Epithelial cell of esophagus (primary cell): ENCODE results near the gene CDH12.
A peak's percentile ranks its signal among the peaks of the same experiment; 100 is the strongest.

Experiments
- DNase-seq: peaks from one replicate; pipeline ENCODE4 v3.0.0; 2010; ENCODE audit warnings: low read depth
- H3K4me3 ChIP-seq: 2 replicates; pipeline ENCODE4 v1.5.1; 2011; ENCODE audit warnings: mild to moderate bottlenecking, low read length, control low read depth
- CTCF ChIP-seq: IDR thresholded peaks from 2 replicates; pipeline ENCODE4 v1.5.1; 2011; ENCODE audit warnings: low read depth, mild to moderate bottlenecking, low read length, control low read depth, inconsistent platforms; ENCODE audit not compliant: insufficient read depth; ENCODE audit errors: missing control alignments

Gene CDH12

DNA sequence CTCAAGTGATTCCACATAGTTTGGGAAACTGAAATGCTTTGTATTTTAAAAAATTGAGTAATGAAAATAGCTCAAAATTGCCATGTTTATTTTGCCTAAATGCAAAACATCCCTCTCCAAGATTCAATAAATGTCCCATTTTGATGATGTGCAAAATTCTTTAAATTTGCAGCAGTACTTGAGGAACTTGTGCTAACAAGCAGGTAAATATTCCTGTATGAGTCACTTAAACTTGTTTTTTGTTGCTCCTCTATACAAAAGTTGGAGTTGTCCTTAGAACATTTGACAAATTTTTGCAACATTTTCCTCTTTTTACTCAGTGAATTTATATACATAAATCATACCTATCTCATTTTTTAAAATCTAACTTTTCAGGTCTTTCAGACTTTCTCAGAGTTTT lies 280.2 kb downstream of the CDH12 start:
- no peak overlapping the region for H3K4me3 ChIP-seq
- TF ChIP-seq CTCF: no peak
- peak; percentile 53 for DNase-seq

DNA sequence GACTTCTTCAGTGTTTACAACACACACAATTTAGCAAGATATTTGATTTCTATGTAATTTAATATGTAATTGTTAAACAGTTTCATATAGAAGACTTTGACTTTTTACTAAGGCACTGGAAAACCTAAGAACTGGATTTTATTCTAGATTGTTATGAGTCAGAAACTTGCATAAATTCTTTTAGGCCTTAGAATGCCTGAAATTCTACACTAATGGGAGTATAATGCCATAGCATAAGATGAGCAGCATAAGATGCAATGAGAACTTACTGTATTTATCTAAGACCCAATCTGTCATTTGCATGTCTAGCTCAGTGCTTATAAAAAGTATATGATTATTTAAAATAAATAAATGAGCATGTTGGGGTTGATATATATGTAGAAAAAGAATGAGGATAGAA lies 285.2 kb downstream of the CDH12 start:
- TF ChIP-seq CTCF: no peak
- no peak for DNase-seq
- no peak overlapping the region for H3K4me3 ChIP-seq

- H3K4me3 ChIP-seq: no peak overlapping the region
- TF ChIP-seq CTCF: no peak
- DNase-seq: peak; percentile 95
Observed at GRCh38 chr5:22560147-22560546, 293.0 kb downstream of the CDH12 start.

DNA sequence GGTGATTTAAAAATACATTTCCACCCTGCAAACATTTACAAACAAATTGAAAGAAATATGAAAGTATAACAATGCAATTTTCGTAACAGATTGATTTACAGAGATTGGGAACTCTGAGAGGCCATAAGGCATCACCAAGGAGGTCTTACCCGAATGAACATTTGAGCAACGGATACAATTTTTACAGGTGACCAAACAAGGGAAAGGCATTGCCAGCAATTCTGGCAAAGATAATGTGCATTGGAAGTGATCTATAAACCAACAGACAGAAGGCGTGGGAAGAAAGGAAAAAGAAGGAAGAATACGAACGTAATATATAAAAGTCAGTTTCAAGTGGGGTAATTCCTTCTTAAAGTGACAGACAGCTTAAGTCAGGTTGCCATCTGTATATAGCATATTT lies 295.9 kb downstream of the CDH12 start:
- no peak overlapping the region for H3K4me3 ChIP-seq
- no peak for TF ChIP-seq CTCF
- DNase-seq: no peak

DNA sequence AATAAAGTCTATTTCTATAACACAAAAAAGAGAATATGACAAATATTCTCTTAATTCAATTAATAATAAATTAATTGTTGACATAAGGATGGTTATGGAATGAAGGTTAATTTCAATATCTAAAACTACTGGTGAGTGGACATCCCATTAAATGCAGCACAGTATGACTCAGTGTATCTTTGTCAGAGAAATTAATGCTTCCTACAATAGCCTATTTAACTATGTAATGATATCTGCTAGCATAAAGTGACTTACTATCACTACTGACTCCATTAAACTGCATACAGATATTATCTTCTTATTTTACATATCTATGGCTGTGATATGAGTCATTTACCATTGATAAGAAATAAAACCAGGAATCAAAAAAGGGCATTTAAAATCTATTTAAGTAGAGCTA lies 298.7 kb downstream of the CDH12 start:
- H3K4me3 ChIP-seq: no peak overlapping the region
- TF ChIP-seq CTCF: no peak
- DNase-seq: no peak

DNA sequence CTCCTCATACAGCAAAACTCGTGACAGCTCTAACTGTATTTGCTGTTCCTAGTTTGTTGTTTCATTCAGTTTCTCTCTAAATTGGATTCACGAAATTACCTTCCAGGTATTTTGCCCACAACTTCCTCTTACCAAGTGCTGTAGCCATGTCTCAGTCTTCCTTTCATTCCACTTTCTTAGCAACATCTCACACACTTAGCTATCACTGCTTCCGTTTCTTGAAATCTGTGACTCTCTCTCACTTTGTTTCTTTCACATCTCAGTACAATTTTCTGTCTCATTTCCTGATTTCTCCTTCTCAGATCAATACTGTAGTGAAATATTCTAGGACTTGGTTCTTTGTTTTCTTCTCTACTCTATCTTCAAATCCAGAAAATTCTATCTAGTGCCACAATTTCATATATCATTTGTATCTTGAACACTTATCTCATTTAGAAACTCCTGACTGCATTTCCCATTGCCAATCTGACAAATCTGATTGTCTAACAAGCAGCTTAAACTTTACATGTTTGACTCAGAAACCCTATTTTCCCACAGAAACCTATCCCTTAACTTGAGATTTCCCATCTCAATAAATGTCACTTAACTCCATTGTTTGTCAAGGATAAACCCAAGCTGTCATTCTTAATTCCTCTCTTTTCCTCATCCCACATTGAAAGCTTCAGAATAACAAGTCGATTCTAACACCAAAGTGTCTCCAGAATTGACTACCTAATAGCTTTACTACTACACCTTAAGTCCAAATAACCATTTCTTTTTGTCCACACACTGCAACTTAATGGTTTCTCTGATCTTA lies 303.1 kb downstream of the CDH12 start:
- no peak overlapping the region for H3K4me3 ChIP-seq
- no peak for TF ChIP-seq CTCF
- no peak for DNase-seq

- no peak for TF ChIP-seq CTCF
Observed at GRCh38 chr5:22542340-22542739, 310.8 kb downstream of the CDH12 start.

More at GRCh38 chr5:22542340-22542739, 310.8 kb downstream of the CDH12 start:
- no peak overlapping the region for H3K4me3 ChIP-seq
- no peak for DNase-seq
